LNCAP (cell line): ENCODE results near the gene MAN1A1.

Experiments
- TF ChIP-seq, protein P1 (sequence below): fragments of 450-650 bp; IDR thresholded peaks from 2 replicates; pipeline ENCODE4 v1.5.1; 2017; ENCODE audit warnings: mild to moderate bottlenecking

Gene MAN1A1

GRCh38 chr6:119344306-119344705 is 5.3 kb downstream of the MAN1A1 start:
- TF ChIP-seq, protein P1, sequence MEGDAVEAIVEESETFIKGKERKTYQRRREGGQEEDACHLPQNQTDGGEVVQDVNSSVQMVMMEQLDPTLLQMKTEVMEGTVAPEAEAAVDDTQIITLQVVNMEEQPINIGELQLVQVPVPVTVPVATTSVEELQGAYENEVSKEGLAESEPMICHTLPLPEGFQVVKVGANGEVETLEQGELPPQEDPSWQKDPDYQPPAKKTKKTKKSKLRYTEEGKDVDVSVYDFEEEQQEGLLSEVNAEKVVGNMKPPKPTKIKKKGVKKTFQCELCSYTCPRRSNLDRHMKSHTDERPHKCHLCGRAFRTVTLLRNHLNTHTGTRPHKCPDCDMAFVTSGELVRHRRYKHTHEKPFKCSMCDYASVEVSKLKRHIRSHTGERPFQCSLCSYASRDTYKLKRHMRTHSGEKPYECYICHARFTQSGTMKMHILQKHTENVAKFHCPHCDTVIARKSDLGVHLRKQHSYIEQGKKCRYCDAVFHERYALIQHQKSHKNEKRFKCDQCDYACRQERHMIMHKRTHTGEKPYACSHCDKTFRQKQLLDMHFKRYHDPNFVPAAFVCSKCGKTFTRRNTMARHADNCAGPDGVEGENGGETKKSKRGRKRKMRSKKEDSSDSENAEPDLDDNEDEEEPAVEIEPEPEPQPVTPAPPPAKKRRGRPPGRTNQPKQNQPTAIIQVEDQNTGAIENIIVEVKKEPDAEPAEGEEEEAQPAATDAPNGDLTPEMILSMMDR = no peak

- TF ChIP-seq, protein P1 = no peak
Measured at GRCh38 chr6:119343573-119344146, 5.9 kb downstream of the MAN1A1 start.

DNA sequence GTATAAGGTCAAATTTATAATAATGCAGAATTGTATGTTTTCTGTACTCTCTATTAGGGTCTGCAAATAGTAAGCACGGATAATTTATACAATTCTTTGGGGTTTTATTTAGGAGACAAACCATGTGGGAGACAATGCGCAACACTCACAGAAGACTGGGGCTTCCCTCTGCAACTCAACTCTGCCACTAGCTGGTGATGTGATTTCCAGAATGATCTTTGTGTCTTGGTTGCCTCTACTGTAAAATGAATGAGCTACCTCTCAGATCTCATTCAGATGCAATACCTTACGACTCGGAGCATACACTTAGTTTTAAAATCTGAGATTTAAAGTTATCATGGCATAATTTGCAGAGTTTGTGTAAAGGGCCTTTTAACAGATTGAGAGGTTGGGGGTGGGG is 6.4 kb downstream of the MAN1A1 start:
- TF ChIP-seq, protein P1 = no peak

GRCh38 chr6:119342430-119342829 is 7.1 kb downstream of the MAN1A1 start:
- TF ChIP-seq, protein P1 = no peak

- TF ChIP-seq, protein P1 = no peak
Measured at GRCh38 chr6:119340796-119341487, 8.6 kb downstream of the MAN1A1 start.

GRCh38 chr6:119339941-119340456 is 9.6 kb downstream of the MAN1A1 start:
- TF ChIP-seq, protein P1 = no peak

GRCh38 chr6:119337762-119338161 is 11.8 kb downstream of the MAN1A1 start:
- TF ChIP-seq, protein P1 = no peak
